Heart left ventricle (tissue), 16 donors: ENCODE results near the gene COL11A1. TPM values are rescaled to one million over a fixed set of nuclear protein-coding genes. Genes with fewer than 3 reads are reported as not detected.

ENCODE experiments used
- ATAC-seq, 4 donors: fragments of 200-7000 bp; cut with Tn5 transposase; one replicate each; pipeline ENCODE4 v1.9.1; 2020 to 2022; ENCODE audit warnings: moderate library complexity in 4 of 4, mild to moderate bottlenecking in 3 of 4, moderate number of reproducible peaks in 1 of 4
- DNase-seq, 5 donors: peaks; one replicate each; pipeline ENCODE4 v3.0.0-alpha.2; 2020
- H3K27ac ChIP-seq, 12 donors: fragments of 200-600 bp; sonication (generic) in 4 of 12; one replicate each; pipeline versions ENCODE4 v1.5.0 to v1.8.0; 2016 to 2022; ENCODE audit warnings: mild to moderate bottlenecking in 2 of 12
- H3K27me3 ChIP-seq, 9 donors: fragments of 200-600 bp; sonication (generic) in 2 of 9; one replicate each; pipeline versions ENCODE4 v1.5.1 to v1.8.0; 2016 to 2022; ENCODE audit warnings: mild to moderate bottlenecking in 3 of 9
- H3K36me3 ChIP-seq, 9 donors: fragments of 200-600 bp; sonication (generic) in 2 of 9; one replicate each; pipeline versions ENCODE4 v1.5.0 to v1.8.0; 2018 to 2022; ENCODE audit warnings: mild to moderate bottlenecking in 2 of 9
- H3K4me1 ChIP-seq, 12 donors: fragments of 200-600 bp; sonication (generic) in 4 of 12; one replicate each; pipeline versions ENCODE4 v1.5.0 to v1.8.0; 2016 to 2022; ENCODE audit warnings: mild to moderate bottlenecking in 3 of 12
- H3K4me3 ChIP-seq, 12 donors: fragments of 200-600 bp; sonication (generic) in 4 of 12; one replicate each; pipeline versions ENCODE4 v1.5.0 to v1.8.0; 2017 to 2022; ENCODE audit warnings: mild to moderate bottlenecking in 9 of 12, moderate library complexity in 4 of 12
- H3K9me3 ChIP-seq, 12 donors: fragments of 200-600 bp; sonication (generic) in 4 of 12; one replicate each; pipeline versions ENCODE4 v1.5.0 to v1.8.0; 2016 to 2022; ENCODE audit warnings: mild to moderate bottlenecking in 1 of 12
- CTCF ChIP-seq, 12 donors: fragments of 200-600 bp; sonication (generic) in 4 of 12; IDR thresholded peaks; one replicate each; pipeline versions ENCODE4 v1.5.0 to v1.8.0; 2018 to 2022; ENCODE audit warnings: antibody characterized with exemption in 12 of 12, mild to moderate bottlenecking in 5 of 12
- POLR2A ChIP-seq, 2 donors: fragments of 450-650 bp; IDR thresholded peaks; one replicate each; pipeline ENCODE4 v1.6.1; 2017; ENCODE audit warnings: antibody characterized with exemption in 2 of 2, mild to moderate bottlenecking in 2 of 2, moderate library complexity in 2 of 2
- WGBS, 4 donors: extraction: QIAGEN DNeasy Blood & Tissue Kit in 2 of 4; methylation state at CpG; one replicate each; pipeline versions ENCODE4 v1.1.5 to v1.1.7; 2013 to 2018; 5-methylcytosine and 5-hydroxymethylcytosine counted together
- intact Hi-C, 10 donors: fragments of 100-400 bp; cut with DNase I; formaldehyde crosslinking; loops; one replicate each; pipeline versions ENCODE4 v1.11.1 to v1.14.2; 2022
- polyA plus RNA-seq, 2 donors: library from polyadenylated mRNA; stranded (reverse); fragments of 200-250 nt; gene quantifications; one replicate each; pipeline ENCODE4 v1.2.3, GENCODE V29; 2013
- total RNA-seq, 9 donors: library from RNA; depleted of rRNA in 2 of 9; stranded (reverse); fragments of >200 nt in 2 of 9; fragmentation: NEBNext Ultra II Directional in 3 of 9; extraction: Animal tissue kit (Norgen Biotek cat#: 25700) in 3 of 9; gene quantifications; one replicate each; pipeline versions ENCODE4 v1.1.0 to v1.2.4, GENCODE V29; 2016 to 2023
- donor health status: ischemic (EF 13 %, LVEDD 7.1; RV severe dilation, severe dysfunction).
- donor health status: healthy with polysubstance abuse.
- donor health status: DM: no; HTN: yes; CAD: no.
- donor health status: DM: no; HTN: no; CAD: no.
- donor health status: ischemic (EF 25% LVEDD 6.9; RV normal size, moderate dysfunction).
- donor health status: ischemic (EF 25% LVEDD 5.7; RV mildly dilated, moderate dysfunction).
- donor health status: healthy.
- donor health status: DM: yes; HTN: yes; CAD: no.
- donor health status: ischemic (EF 35%, LVEDD 5.7; RV mildly dilated, moderate dysfunction).
- donor health status: nonischemic (EF 11% LVEDD 7.7; RV severe dilation, severe dysfunction).
- donor health status: DM: yes; HTN: yes; CAD: no.
- donor health status: PGD.
- donor health status: ischemic (EF 29% LVEDD 5.4; RV normal size, mild dysfunction).
- donor health status: nonischemic (EF 23%, LVEDD 6.1; RV moderate dilation, normal function).

COL11A1 gene
- total and polyA plus RNA-seq, 11 donors, result 0.05 TPM; not detected in 10

GRCh38 chr1:102970496-102971078, 137.7 kb downstream of the COL11A1 start:
- no peaks in the 10 kb centered on the region for H3K9me3 ChIP-seq
- DNase-seq (no peak), ATAC-seq (no peak)
- H3K36me3 ChIP-seq, result no peaks in the 10 kb centered on the region
- no peaks in the 10 kb centered on the region for H3K27me3 ChIP-seq
- H3K27ac ChIP-seq, result no peak overlapping the region
- no peak overlapping the region for H3K4me3 ChIP-seq
- no peaks in the 10 kb centered on the region for H3K4me1 ChIP-seq
- TF ChIP-seq CTCF (IDR thresholded peaks at IDR 0.05) (peak in 8 of 12 donors; percentile 18 to 46 (median 37)), POLR2A (IDR thresholded peaks at IDR 0.05) (no peak)
- WGBS, 4 donors, result 61 to 67% (median 66%) methylated on average over 17 of the region's 17 CpGs
- intact Hi-C loops, result no loop called here

GRCh38 chr1:102967786-102968185, 140.5 kb downstream of the COL11A1 start:
- H3K4me1 ChIP-seq, result no peaks in the 10 kb centered on the region
- no peak for ATAC-seq
- H3K9me3 ChIP-seq, result no peaks in the 10 kb centered on the region
- no peak overlapping the region for H3K27ac ChIP-seq
- no peak overlapping the region for H3K4me3 ChIP-seq
- intact Hi-C loops, result no loop called here
- no peaks in the 10 kb centered on the region for H3K36me3 ChIP-seq
- H3K27me3 ChIP-seq, result no peaks in the 10 kb centered on the region
- 35 to 51% (median 41%) methylated on average over 1 of the region's 1 CpG for WGBS, 4 donors
- no peak for DNase-seq
- no peak for TF ChIP-seq CTCF (IDR thresholded peaks at IDR 0.05)
- no peak for TF ChIP-seq POLR2A (IDR thresholded peaks at IDR 0.05)

GRCh38 chr1:102961549-102961948, 146.8 kb downstream of the COL11A1 start:
- H3K27ac ChIP-seq, result no peak overlapping the region
- TF ChIP-seq POLR2A (IDR thresholded peaks at IDR 0.05) (no peak), CTCF (IDR thresholded peaks at IDR 0.05) (no peak)
- no peak for ATAC-seq
- H3K4me3 ChIP-seq, result no peak overlapping the region
- H3K9me3 ChIP-seq, result no peaks in the 10 kb centered on the region
- intact Hi-C loops, result no loop called here
- no peaks in the 10 kb centered on the region for H3K27me3 ChIP-seq
- 80 to 86% (median 81%) methylated on average over 2 of the region's 2 CpGs for WGBS, 4 donors
- DNase-seq, result no peak
- no peaks in the 10 kb centered on the region for H3K4me1 ChIP-seq
- no peaks in the 10 kb centered on the region for H3K36me3 ChIP-seq

- 90 to 94% (median 93%) methylated on average over 14 of the region's 14 CpGs for WGBS, 4 donors
- intact Hi-C loops, result no loop called here
- no peak for ATAC-seq
- H3K4me1 ChIP-seq, result no peaks in the 10 kb centered on the region
- H3K36me3 ChIP-seq, result no peaks in the 10 kb centered on the region
- DNase-seq, result no peak
- no peak overlapping the region for H3K4me3 ChIP-seq
- H3K9me3 ChIP-seq, result no peaks in the 10 kb centered on the region
- TF ChIP-seq POLR2A (IDR thresholded peaks at IDR 0.05) (no peak), CTCF (IDR thresholded peaks at IDR 0.05) (no peak)
- no peak overlapping the region for H3K27ac ChIP-seq
- no peaks in the 10 kb centered on the region for H3K27me3 ChIP-seq
Measured at GRCh38 chr1:102954576-102954975, 153.7 kb downstream of the COL11A1 start.
